ENCODE measurements around the gene ETFB. TPM values are rescaled to one million over a fixed set of nuclear protein-coding genes. Genes with fewer than 3 reads are reported as not detected.

ETFB gene
- total RNA-seq (2014; rRNA removed; shearing (Covaris generic)), result 338 and 353 TPM in 2 replicates

DNA sequence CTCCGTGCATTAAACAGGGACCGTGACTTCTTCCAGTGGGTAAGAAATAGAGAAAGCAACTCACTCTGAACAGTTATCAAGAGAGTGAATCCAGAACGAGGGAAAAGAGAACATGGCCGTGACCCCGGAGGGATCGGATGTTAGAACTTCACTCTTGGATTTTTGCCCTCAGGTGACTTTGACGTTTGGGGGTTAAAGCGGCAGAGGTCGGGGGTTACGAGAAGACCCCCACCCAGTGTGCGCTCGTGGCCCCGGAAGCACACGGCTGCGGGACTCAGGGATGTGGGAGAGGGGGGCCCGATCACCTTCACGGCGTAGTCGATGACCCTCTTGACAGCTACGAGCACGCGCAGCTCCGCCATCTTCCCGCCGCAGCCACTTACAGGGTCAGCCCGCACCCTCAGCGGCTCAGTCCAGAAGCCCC lies at the start of gene ETFB:
Gene ETFB, minus strand, starts transcription at position 424 of the 424 bp plus-strand sequence. Its CDS starts 62 bp downstream, at position 362.

DNA sequence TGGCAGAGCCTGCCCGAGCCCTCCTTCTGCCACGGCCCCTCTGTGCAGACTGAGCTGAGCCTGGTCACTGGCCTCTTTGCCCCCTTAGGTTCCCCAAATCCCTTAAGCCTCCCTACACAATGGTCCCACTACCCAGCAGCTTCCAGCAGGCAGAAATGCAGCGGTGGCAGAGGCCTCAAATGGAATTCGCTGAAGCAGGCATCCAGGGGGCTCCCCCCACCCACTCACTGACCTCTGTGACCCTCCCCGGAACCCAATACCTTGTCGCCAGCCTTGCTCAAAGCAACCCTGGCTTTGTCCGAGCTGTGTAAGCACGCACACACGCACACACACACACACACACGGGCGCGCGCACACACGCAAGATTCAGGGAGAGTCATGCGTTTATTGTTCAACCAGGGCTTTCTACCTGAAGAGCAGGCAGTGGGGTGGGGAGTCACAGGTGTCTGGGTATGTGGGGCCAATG lies 21.8 kb upstream of the ETFB start, which contains the start of gene LIM2:
Gene LIM2, minus strand, starts transcription at position 51 of the 466 bp plus-strand sequence. CDS start 531 bp downstream, outside the sequence.

DNA sequence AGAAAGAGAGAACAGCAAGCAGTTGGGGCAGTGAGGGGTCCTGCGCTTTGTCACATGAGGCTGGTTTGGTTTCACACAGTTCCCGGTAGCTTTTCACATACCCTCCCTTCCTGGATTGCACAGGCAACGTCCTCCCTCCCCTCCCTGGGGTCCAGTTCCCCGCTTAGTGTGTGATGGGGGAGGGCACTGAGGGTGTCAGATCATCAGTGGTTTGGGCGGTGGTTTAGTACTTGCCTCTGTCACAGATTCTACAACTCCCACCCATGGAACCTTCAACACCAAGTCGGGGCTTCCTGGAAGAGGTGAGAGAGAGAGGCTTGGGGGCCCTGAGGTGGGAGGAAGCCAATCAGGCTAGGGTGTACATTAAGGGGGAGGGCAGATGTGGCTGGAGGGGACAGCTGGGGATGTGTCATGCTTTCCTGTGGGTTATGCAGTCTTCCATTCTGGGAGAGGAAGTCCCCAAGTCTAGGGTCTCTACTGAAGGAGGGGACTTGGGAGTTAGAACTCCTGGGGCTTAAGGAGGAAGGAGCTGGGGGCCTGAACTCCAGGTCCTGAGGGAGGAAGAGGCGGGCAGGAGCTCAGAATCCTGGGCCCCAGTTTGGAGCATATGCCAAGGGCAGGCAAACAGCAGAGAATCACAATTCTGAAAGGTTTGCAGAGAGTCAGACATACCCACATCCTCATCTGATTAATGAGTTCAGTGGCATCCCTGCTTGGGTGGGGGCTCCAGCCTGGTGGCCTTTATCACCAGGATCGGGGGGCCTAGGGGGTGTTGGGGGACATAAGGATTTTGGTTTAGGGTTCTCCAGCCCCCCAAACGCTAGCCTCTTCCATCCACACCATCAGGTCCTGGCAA lies 6.7 kb upstream of the ETFB start, which contains the start of gene NKG7:
Gene NKG7, minus strand, starts transcription at position 6 of the 856 bp plus-strand sequence. CDS start 119 bp downstream, outside the sequence.

DNA sequence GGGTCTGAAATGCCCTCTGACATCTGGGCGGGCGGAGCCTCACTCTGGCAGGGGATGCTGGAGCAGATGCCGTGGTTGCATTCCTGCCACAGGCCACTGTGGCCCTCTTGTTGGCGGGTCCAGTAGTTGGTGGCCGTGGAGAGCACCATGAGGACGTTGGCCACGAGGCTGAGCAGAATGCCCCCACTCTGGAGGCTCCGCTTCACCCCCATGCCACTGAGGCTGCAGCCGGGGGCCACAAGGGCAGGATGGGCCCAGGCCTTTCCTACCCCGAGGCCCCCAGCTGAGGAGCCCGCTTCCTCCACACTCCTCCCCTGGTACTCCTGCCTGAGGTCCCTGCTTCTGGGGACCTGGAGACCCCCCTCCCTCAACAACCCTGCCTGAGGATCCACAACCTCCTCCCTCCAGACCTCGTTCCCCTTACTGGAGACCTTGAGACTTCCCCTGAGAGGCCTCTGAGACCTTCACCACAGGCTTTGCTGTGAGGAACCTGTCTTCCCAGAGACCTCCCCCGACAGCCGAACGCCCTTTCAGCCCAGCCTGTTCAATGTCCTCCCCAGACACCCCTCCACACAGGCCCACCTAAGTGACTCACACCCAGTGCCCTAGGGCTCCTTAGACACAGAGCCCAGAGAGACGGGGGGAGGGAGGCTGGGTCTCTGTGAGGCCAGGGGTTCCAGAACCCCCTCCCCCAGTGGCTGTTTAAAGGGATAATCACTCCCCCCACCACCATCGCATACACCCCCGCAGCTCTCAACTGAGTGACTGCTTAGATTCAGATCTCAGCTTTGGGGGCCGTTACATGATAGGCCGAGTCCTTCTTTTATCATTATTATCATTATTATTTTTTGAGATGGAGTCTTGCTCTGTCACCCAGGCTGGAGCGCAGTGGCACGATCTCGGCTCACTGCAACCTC lies 2.4 kb upstream of the ETFB start, which contains the start of gene CLDND2:
Gene CLDND2, minus strand, starts transcription at position 638 of the 917 bp plus-strand sequence. Its CDS starts 426 bp downstream, at position 212.

DNA sequence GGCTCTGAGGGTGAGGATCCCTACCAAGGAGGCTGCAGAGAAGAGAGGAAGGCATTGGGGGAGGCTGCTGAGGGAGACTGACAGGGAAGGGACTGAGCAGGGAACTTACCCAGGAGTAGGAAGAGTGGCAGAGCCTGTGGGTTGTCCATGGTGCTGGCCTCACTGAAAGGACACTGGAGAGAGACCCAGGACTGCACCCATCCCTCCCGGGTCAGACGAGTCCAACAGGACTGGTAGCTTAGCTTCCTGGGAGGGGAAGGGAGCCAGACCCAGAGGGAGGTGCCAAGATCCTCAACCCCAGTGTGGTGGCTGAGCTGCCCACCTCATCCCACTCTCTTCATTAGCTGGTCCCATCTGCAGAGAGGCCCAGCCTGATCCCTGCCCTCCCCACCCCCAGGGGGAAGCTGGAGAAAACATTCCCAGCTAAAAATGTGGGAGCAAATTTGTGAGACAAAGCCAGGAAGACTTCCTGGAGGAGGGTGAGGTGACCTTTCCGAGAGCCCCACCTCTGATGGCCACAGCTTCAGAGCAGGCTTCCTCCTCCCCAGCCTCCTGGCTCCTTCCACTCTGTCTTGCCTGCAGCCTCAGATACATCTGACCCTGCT lies 24.1 kb downstream of the ETFB start, which contains the start of gene VSIG10L:
Gene VSIG10L, minus strand, starts transcription at position 164 of the 605 bp plus-strand sequence. Its CDS starts 15 bp downstream, at position 149.

DNA sequence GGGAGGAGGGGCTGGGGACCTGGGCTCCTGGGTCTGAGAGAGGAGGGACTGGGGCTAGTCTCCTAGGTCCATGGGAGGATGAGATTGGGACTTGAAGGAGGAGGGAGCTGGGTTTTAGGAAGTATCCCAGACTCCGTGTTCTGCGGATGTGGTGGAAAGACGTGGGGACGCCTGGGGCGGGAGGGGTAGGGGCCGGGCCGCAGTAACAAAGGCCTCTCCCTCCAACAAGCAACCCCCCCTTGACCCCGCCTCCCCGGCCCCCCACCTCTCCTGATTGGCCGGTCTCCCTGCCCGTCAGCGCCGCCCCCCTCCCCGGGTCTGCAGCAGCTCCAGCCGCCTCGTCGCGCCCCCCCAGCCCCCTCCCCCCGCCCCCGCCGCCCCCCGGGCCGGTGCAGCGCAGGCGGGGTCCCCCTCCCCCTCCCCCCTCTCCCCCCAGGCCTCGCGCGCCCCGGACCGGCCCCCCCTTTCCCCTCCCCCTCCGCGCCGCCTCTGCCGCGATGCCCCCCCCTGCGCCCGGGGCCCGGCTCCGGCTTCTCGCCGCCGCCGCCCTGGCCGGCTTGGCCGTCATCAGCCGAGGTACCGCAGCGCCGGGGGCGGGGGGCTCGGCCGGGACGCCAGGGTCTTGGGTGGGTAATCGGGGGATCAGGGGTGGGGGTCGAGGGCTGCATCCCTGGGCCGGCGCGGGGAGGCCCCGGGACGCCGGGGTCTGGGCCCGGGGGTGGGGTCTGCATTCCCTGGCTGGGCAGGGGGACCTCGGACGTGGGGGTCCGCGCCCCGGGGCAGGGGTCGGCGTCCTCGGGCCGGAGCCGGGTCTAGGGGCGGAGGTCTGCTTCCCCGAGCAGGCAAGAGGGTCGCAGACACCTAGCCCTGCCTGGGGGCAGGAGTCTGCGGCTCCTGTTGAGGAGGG lies 54.6 kb downstream of the ETFB start, which contains the start of gene IGLON5:
Gene IGLON5, plus strand, starts transcription at position 294 of the 907 bp plus-strand sequence. Its CDS starts 204 bp downstream, at position 498.

Other genes starting within 250 kb of the ETFB start
- 0.08 TPM in 1 of 2 replicates, not detected in the other for gene SIGLEC9, start 241.5 kb downstream of the ETFB start, total RNA-seq (2014; rRNA removed; shearing (Covaris generic))
- not detected in 2 replicates for gene SIGLEC7, start 224.1 kb downstream of the ETFB start, total RNA-seq (2014; rRNA removed; shearing (Covaris generic))
- gene CD33, start 141.3 kb downstream of the ETFB start, total RNA-seq (2014; rRNA removed; shearing (Covaris generic)), result 3.1 and 4.5 TPM in 2 replicates
- gene SIGLECL1, start 115.3 kb downstream of the ETFB start, total RNA-seq (2014; rRNA removed; shearing (Covaris generic)), result 0.32 TPM in 1 of 2 replicates, not detected in the other
- gene IGLON5, start 54.7 kb downstream of the ETFB start, total RNA-seq (2014; rRNA removed; shearing (Covaris generic)), result not detected in 2 replicates
- gene VSIG10L, start 24.2 kb downstream of the ETFB start, total RNA-seq (2014; rRNA removed; shearing (Covaris generic)), result 1.1 and 1.4 TPM in 2 replicates
- gene CLDND2, start 2.6 kb upstream of the ETFB start, total RNA-seq (2014; rRNA removed; shearing (Covaris generic)), result 0.64 TPM in 1 of 2 replicates, not detected in the other
- gene NKG7, start 6.3 kb upstream of the ETFB start, total RNA-seq (2014; rRNA removed; shearing (Covaris generic)), result not detected in 2 replicates
- not detected in 2 replicates for gene LIM2, start 21.6 kb upstream of the ETFB start, total RNA-seq (2014; rRNA removed; shearing (Covaris generic))
- not detected in 2 replicates for gene C19orf84, start 24.2 kb upstream of the ETFB start, total RNA-seq (2014; rRNA removed; shearing (Covaris generic))
- gene SIGLEC10, start 51.3 kb upstream of the ETFB start, total RNA-seq (2014; rRNA removed; shearing (Covaris generic)), result not detected in 2 replicates
- gene SIGLEC8, start 92.1 kb upstream of the ETFB start, total RNA-seq (2014; rRNA removed; shearing (Covaris generic)), result not detected in 2 replicates
- not detected in 2 replicates for gene CEACAM18, start 112.2 kb upstream of the ETFB start, total RNA-seq (2014; rRNA removed; shearing (Covaris generic))
- gene SIGLEC12, start 135.4 kb upstream of the ETFB start, total RNA-seq (2014; rRNA removed; shearing (Covaris generic)), result not detected in 2 replicates
- gene SIGLEC6, start 165.3 kb upstream of the ETFB start, total RNA-seq (2014; rRNA removed; shearing (Covaris generic)), result not detected in 2 replicates
- 2.3 and 3.4 TPM in 2 replicates for gene ZNF175, start 204.9 kb upstream of the ETFB start, total RNA-seq (2014; rRNA removed; shearing (Covaris generic))